Spleen (tissue), 11 donors: Measurements from ENCODE around the gene SEMA3B. TPM values are rescaled to one million over a fixed set of nuclear protein-coding genes. Genes with fewer than 3 reads are reported as not detected.

ENCODE experiments used
- microRNA-seq, 3 donors: library from miRNA; unstranded; fragments of <30 nt; microRNA quantifications; one replicate each; pipeline versions ENCODE4 to v1.1.0, GENCODE V29; 2019 to 2020
- polyA plus RNA-seq, 3 donors: library from polyadenylated mRNA; stranded (reverse); fragments of 200-250 nt; gene quantifications; one replicate each; pipeline ENCODE4 v1.2.1, GENCODE V29; 2013
- small RNA-seq, 4 donors: library from RNA; depleted of rRNA; stranded (forward); fragments of <200 nt; gene quantifications; one replicate each; pipeline ENCODE3, GENCODE V24; 2016
- total RNA-seq, 7 donors: library from RNA; depleted of rRNA in 3 of 7; stranded (reverse); fragments of >200 nt in 3 of 7; fragmentation: NEBNext Ultra II Directional in 4 of 7; extraction: Animal tissue kit (Norgen Biotek cat#: 25700) in 4 of 7; gene quantifications; one replicate each; pipeline versions ENCODE4 v1.1.0 to v1.2.1, GENCODE V29; 2016 to 2021
- donor health status: healthy with polysubstance abuse.
- donor health status: DM: no; HTN: no; CAD: no; lungs with moderate emphysema.
- donor health status: DM: no; HTN: no; CAD: no.
- donor health status: Bipolar disorder and iron deficiency.
- donor health status: healthy.
- donor health status: DM: no; HTN: no; CAD: no.
- donor health status: DM: yes; HTN: yes; CAD: no.

The SEMA3B gene
- total and polyA plus RNA-seq, 10 donors: 2.2 to 14.5 (median 4.0) TPM

Small RNA genes lying within 50 kb of the gene (microRNA-seq; reads per million reads assigned to microRNA genes)
- gene MIR5787: 0 reads per million in 3 donors

Small RNA genes lying within 50 kb of the gene (small RNA-seq; reads per million reads assigned to genes)
- gene MIR5787: 0 reads per million in 4 donors

Other genes with a start within 250 kb of the SEMA3B start
- gene RBM5, start 180.2 kb upstream of the SEMA3B start, total RNA-seq: 100 to 1,000 TPM; 196 to 381 (median 263) TPM
- gene RBM5, start 180.2 kb upstream of the SEMA3B start, polyA plus RNA-seq: 100 to 1,000 TPM in 2 of 3 donors, 10 to 100 TPM in 1; 79.2 to 190 (median 149) TPM
- gene SEMA3F, start 113.8 kb upstream of the SEMA3B start, total RNA-seq: 100 to 1,000 TPM in 3 of 7 donors, 10 to 100 TPM in 4; 56.1 to 205 (median 98.8) TPM
- 10 to 100 TPM; 16.9 to 34.2 (median 31.7) TPM for gene SEMA3F, start 113.8 kb upstream of the SEMA3B start, polyA plus RNA-seq
- gene GNAT1, start 77.5 kb upstream of the SEMA3B start, total RNA-seq: under 1 TPM in 2 of 7 donors, not detected in 5; 0.18 to 0.44 TPM
- under 1 TPM in 1 of 3 donors, not detected in 2; 0.05 TPM for gene GNAT1, start 77.5 kb upstream of the SEMA3B start, polyA plus RNA-seq
- not detected for gene SLC38A3, start 63.9 kb upstream of the SEMA3B start, total RNA-seq
- under 1 TPM in 2 of 3 donors, not detected in 1; 0.02 to 0.07 TPM for gene SLC38A3, start 63.9 kb upstream of the SEMA3B start, polyA plus RNA-seq
- gene GNAI2, start 32.9 kb upstream of the SEMA3B start, total RNA-seq: 100 to 1,000 TPM; 276 to 466 (median 385) TPM
- 100 to 1,000 TPM; 147 to 232 (median 170) TPM for gene GNAI2, start 32.9 kb upstream of the SEMA3B start, polyA plus RNA-seq
- under 1 TPM in 1 of 7 donors, not detected in 6; 0.46 TPM for gene LSMEM2, start 9.9 kb downstream of the SEMA3B start, total RNA-seq
- gene LSMEM2, start 9.9 kb downstream of the SEMA3B start, polyA plus RNA-seq: under 1 TPM; 0.06 to 0.29 (median 0.20) TPM
- 10 to 100 TPM; 40.2 to 67.6 (median 48.0) TPM for gene IFRD2, start 23.3 kb downstream of the SEMA3B start, total RNA-seq
- gene IFRD2, start 23.3 kb downstream of the SEMA3B start, polyA plus RNA-seq: 10 to 100 TPM; 58.4 to 76.7 (median 74.8) TPM
- 1 to 10 TPM in 6 of 7 donors, under 1 TPM in 1; 0.73 to 3.8 (median 2.7) TPM for gene HYAL3, start 30.3 kb downstream of the SEMA3B start, total RNA-seq
- 1 to 10 TPM; 1.4 to 2.4 (median 2.1) TPM for gene HYAL3, start 30.3 kb downstream of the SEMA3B start, polyA plus RNA-seq
- gene NAA80, start 30.3 kb downstream of the SEMA3B start, total RNA-seq: 10 to 100 TPM in 6 of 7 donors, 1 to 10 TPM in 1; 7.8 to 15.1 (median 11.8) TPM
- gene NAA80, start 30.3 kb downstream of the SEMA3B start, polyA plus RNA-seq: 10 to 100 TPM; 12.4 to 15.5 (median 15.2) TPM
- 100 to 1,000 TPM in 5 of 7 donors, 10 to 100 TPM in 2; 46.8 to 172 (median 122) TPM for gene HYAL1, start 34.4 kb downstream of the SEMA3B start, total RNA-seq
- gene HYAL1, start 34.4 kb downstream of the SEMA3B start, polyA plus RNA-seq: 10 to 100 TPM; 18.2 to 49.4 (median 46.6) TPM
- gene HYAL2, start 53.6 kb downstream of the SEMA3B start, total RNA-seq: 100 to 1,000 TPM; 192 to 746 (median 523) TPM
- 100 to 1,000 TPM; 108 to 155 (median 123) TPM for gene HYAL2, start 53.6 kb downstream of the SEMA3B start, polyA plus RNA-seq
- 10 to 100 TPM; 19.4 to 33.6 (median 24.4) TPM for gene TUSC2, start 59.1 kb downstream of the SEMA3B start, total RNA-seq
- 10 to 100 TPM; 20.6 to 36.5 (median 34.4) TPM for gene TUSC2, start 59.1 kb downstream of the SEMA3B start, polyA plus RNA-seq
- gene RASSF1, start 71.7 kb downstream of the SEMA3B start, total RNA-seq: 100 to 1,000 TPM in 1 of 7 donors, 10 to 100 TPM in 6; 48.3 to 113 (median 63.3) TPM
- 10 to 100 TPM; 59.3 to 83.7 (median 81.4) TPM for gene RASSF1, start 71.7 kb downstream of the SEMA3B start, polyA plus RNA-seq
- gene ZMYND10, start 76.6 kb downstream of the SEMA3B start, total RNA-seq: 1 to 10 TPM in 3 of 7 donors, under 1 TPM in 3, not detected in 1; 0.60 to 2.2 (median 1.1) TPM
- 1 to 10 TPM in 2 of 3 donors, under 1 TPM in 1; 0.56 to 2.1 (median 1.6) TPM for gene ZMYND10, start 76.6 kb downstream of the SEMA3B start, polyA plus RNA-seq
- 10 to 100 TPM; 17.8 to 31.2 (median 22.7) TPM for gene NPRL2, start 81.6 kb downstream of the SEMA3B start, total RNA-seq
- 10 to 100 TPM; 22.1 to 28.2 (median 23.0) TPM for gene NPRL2, start 81.6 kb downstream of the SEMA3B start, polyA plus RNA-seq
- 10 to 100 TPM; 18.7 to 33.7 (median 24.9) TPM for gene CYB561D2, start 81.7 kb downstream of the SEMA3B start, total RNA-seq
- gene CYB561D2, start 81.7 kb downstream of the SEMA3B start, polyA plus RNA-seq: 10 to 100 TPM; 26.8 to 35.2 (median 27.2) TPM
- 10 to 100 TPM; 22.6 to 49.2 (median 35.1) TPM for gene TMEM115, start 90.4 kb downstream of the SEMA3B start, total RNA-seq
- gene TMEM115, start 90.4 kb downstream of the SEMA3B start, polyA plus RNA-seq: 10 to 100 TPM; 14.0 to 22.1 (median 17.2) TPM
- gene CACNA2D2, start 234.5 kb downstream of the SEMA3B start, total RNA-seq: 1 to 10 TPM in 6 of 7 donors, under 1 TPM in 1; 0.85 to 3.2 (median 1.4) TPM
- gene CACNA2D2, start 234.5 kb downstream of the SEMA3B start, polyA plus RNA-seq: under 1 TPM; 0.24 to 0.64 (median 0.26) TPM